Stomach (tissue), 9 donors: ENCODE measurements around the gene MYO5B. TPM values are rescaled to one million over a fixed set of nuclear protein-coding genes. Genes with fewer than 3 reads are reported as not detected.
A peak's percentile ranks its signal among the peaks of the same experiment; 100 is the strongest.

ENCODE experiments used
- DNase-seq, 2 donors: peaks; one replicate each; pipeline versions ENCODE4 v3.0.0 to v3.0.0-alpha.2; 2013 to 2019
- H3K27ac ChIP-seq, 5 donors: fragments of 200-600 bp in 4 of 5; sonication (generic) in 4 of 5; one replicate each; pipeline ENCODE4 v1.5.1; 2013 to 2019; ENCODE audit warnings: mild to moderate bottlenecking in 1 of 5, moderate library complexity in 1 of 5
- H3K27me3 ChIP-seq, 3 donors: fragments of 200-600 bp; sonication (generic); one replicate each; pipeline ENCODE4 v1.5.1; 2017 to 2019; ENCODE audit warnings: mixed run types in 1 of 3
- H3K36me3 ChIP-seq, 4 donors: fragments of 200-600 bp; sonication (generic); 1 replicate in 3 of 4; 2 replicates in 1 of 4; pipeline ENCODE4 v1.5.1; 2016 to 2019
- H3K4me1 ChIP-seq, 4 donors: fragments of 200-600 bp; sonication (generic); one replicate each; pipeline ENCODE4 v1.5.1; 2016 to 2019
- H3K4me3 ChIP-seq, 4 donors: fragments of 200-600 bp; sonication (generic) in 3 of 4; one replicate each; pipeline ENCODE4 v1.5.1; 2016 to 2019; ENCODE audit warnings: mild to moderate bottlenecking in 1 of 4
- H3K9me3 ChIP-seq, 4 donors: fragments of 200-600 bp; sonication (generic); one replicate each; pipeline ENCODE4 v1.5.1; 2016 to 2019
- EP300 ChIP-seq: sonication (generic); formaldehyde crosslinking; IDR thresholded peaks from one replicate; pipeline ENCODE4 v1.6.1; 2017; ENCODE audit warnings: antibody characterized with exemption
- POLR2A ChIP-seq, 4 donors: fragments of 450-650 bp; IDR thresholded peaks; one replicate each; pipeline ENCODE4 v1.6.1; 2016; ENCODE audit warnings: antibody characterized with exemption in 4 of 4, control low read depth in 2 of 4, mild to moderate bottlenecking in 1 of 4, moderate library complexity in 1 of 4
- POLR2AphosphoS5 ChIP-seq, 3 donors: sonication (generic); formaldehyde crosslinking; IDR thresholded peaks; one replicate each; pipeline ENCODE4 v1.6.1; 2016; ENCODE audit warnings: antibody characterized with exemption in 3 of 3
- WGBS, 5 donors: extraction: QIAGEN DNeasy Blood & Tissue Kit in 3 of 5; methylation state at CpG; one replicate each; pipeline versions ENCODE4 v1.1.5 to v1.1.7; 2013 to 2018; 5-methylcytosine and 5-hydroxymethylcytosine counted together
- intact Hi-C: fragments of 100-400 bp; cut with DNase I; formaldehyde crosslinking; loops from one replicate; pipeline ENCODE4 v1.15.1; 2023; ENCODE audit warnings: low total_unique reads
- polyA plus RNA-seq, 3 donors: library from polyadenylated mRNA; stranded (reverse); fragments of 200-250 nt; gene quantifications; one replicate each; pipeline ENCODE4 v1.2.3, GENCODE V29; 2013
- total RNA-seq, 5 donors: library from RNA; depleted of rRNA; stranded (reverse); fragments of >200 nt; gene quantifications; one replicate each; pipeline versions ENCODE4 v1.1.0 to v1.2.3, GENCODE V29; 2014 to 2016
- TF ChIP-seq, protein P1 (sequence below), 7 experiments: fragments of 450-650 bp in 4 of 7; fragments of 200-600 bp in 3 of 7; sonication (generic) in 3 of 7; IDR thresholded peaks; one replicate each; pipeline ENCODE4 v1.5.1; 2016 to 2019; ENCODE audit warnings: antibody characterized with exemption in 7 of 7, control low read depth in 2 of 7, mild to moderate bottlenecking in 1 of 7
- donor health status: healthy with polysubstance abuse.
- donor health status: Bipolar disorder and iron deficiency.
- donor health status: healthy.

Gene MYO5B
- total and polyA plus RNA-seq, 8 donors = 13.6 to 224 (median 33.7) TPM

DNA sequence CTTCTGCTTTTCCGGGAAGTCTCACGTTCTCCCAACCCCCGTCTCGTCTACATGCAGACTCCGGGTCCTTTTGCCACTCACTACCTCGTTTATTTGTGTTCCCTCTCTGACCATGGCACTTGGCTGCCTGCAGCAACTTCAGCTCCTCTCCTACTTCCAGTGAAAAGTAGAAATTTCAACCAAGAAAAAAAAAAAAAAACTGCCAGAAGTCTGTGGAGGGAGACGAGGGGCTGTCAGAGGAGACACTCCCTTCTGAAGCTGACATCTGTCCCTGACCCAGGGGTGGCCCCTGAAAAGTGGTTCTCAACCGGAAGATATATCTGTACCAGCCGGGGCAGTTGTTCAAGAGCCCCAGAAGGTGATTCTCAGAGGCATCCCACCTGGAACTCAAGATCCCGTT is 742 bp upstream of the MYO5B start:
- Histone ChIP-seq H3K36me3 (no peaks in the 10 kb centered on the region), H3K9me3 (peaks cover 0 to under 1% (median 0%) of the 10 kb centered on the region in 4 donors), H3K27ac (no peak overlapping the region), H3K4me1 (peaks cover 13 to 29% (median 26%) of the 10 kb centered on the region in 4 donors), H3K27me3 (peaks cover 0 to 80% (median 20%) of the 10 kb centered on the region in 3 donors), H3K4me3 (peak overlapping the region in 3 of 4 donors; percentile 60 to 63 (median 60))
- DNase-seq = no peak
- TF ChIP-seq, protein P1, sequence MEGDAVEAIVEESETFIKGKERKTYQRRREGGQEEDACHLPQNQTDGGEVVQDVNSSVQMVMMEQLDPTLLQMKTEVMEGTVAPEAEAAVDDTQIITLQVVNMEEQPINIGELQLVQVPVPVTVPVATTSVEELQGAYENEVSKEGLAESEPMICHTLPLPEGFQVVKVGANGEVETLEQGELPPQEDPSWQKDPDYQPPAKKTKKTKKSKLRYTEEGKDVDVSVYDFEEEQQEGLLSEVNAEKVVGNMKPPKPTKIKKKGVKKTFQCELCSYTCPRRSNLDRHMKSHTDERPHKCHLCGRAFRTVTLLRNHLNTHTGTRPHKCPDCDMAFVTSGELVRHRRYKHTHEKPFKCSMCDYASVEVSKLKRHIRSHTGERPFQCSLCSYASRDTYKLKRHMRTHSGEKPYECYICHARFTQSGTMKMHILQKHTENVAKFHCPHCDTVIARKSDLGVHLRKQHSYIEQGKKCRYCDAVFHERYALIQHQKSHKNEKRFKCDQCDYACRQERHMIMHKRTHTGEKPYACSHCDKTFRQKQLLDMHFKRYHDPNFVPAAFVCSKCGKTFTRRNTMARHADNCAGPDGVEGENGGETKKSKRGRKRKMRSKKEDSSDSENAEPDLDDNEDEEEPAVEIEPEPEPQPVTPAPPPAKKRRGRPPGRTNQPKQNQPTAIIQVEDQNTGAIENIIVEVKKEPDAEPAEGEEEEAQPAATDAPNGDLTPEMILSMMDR (IDR thresholded peaks at IDR 0.05) = no peak
- no peak for TF ChIP-seq POLR2A (IDR thresholded peaks at IDR 0.05)
- TF ChIP-seq POLR2AphosphoS5 (IDR thresholded peaks at IDR 0.05) = no peak
- no peak for TF ChIP-seq EP300
- WGBS, 5 donors = 34 to 42% (median 36%) methylated on average over 10 of the region's 10 CpGs
- intact Hi-C loops = loop anchor here (10.0 kb wide), 1 partner anchor 681 kb away; no protein-coding TSS in a partner anchor

DNA sequence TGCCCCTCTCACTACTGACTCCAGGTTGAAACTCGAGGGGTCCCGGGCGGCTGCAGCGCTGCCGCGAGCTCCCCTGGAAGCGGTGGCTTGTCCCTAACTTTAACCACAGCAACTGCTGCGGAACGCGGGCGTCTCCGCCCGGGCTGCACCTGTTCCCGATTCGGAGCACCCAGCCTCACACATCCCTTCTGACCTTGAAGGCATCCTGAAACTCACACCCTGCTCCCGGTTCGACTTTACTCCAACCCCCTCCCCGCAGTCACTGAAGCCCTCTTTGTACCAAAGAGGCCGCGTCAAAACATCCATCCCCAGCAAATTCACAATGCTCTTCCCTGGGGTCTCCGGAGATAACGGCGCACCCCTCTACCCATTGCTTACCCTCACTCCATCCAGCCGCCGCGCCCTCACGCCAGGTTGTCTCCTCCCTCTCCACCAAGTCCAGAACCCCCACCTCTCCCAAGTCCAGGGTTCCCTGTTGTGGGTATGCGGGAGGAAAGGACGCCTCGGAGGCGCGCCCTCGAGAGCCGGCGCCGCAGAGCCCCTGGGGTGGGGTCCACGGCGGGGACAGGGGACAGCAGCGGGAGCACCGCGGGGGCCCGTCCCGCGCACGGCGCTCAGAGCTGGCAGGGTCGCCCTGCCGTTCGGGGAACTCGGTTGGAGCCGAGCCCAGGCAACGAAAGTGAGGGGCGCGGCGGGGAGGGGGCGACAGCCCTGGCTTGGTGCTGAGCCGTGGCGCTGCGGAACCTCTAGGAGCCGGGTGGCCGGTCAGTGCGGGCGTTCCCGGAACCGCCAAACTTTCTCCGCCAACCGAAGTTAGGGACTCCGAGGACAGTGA is 934 bp downstream of the MYO5B start:
- H3K9me3 ChIP-seq = no peaks in the 10 kb centered on the region
- peak overlapping the region; percentile 60 to 69 (median 62) for H3K4me3 ChIP-seq
- WGBS, 5 donors = 1 to 2% (median 1%) methylated on average over 32 to 68 of the region's 68 CpGs
- H3K27me3 ChIP-seq = peaks cover 0 to 78% (median 20%) of the 10 kb centered on the region in 3 donors
- peak; percentile 36 to 52 for DNase-seq
- H3K27ac ChIP-seq = peak overlapping the region; percentile 78 to 89 (median 81)
- H3K4me1 ChIP-seq = peaks cover 13 to 29% (median 26%) of the 10 kb centered on the region in 4 donors
- TF ChIP-seq EP300 (no peak), POLR2AphosphoS5 (IDR thresholded peaks at IDR 0.05) (no peak), POLR2A (IDR thresholded peaks at IDR 0.05) (no peak)
- TF ChIP-seq, protein P1 (IDR thresholded peaks at IDR 0.05) = no peak
- H3K36me3 ChIP-seq = no peaks in the 10 kb centered on the region
- intact Hi-C loops = loop anchor here (10.0 kb wide), 1 partner anchor 679 kb away; no protein-coding TSS in a partner anchor

DNA sequence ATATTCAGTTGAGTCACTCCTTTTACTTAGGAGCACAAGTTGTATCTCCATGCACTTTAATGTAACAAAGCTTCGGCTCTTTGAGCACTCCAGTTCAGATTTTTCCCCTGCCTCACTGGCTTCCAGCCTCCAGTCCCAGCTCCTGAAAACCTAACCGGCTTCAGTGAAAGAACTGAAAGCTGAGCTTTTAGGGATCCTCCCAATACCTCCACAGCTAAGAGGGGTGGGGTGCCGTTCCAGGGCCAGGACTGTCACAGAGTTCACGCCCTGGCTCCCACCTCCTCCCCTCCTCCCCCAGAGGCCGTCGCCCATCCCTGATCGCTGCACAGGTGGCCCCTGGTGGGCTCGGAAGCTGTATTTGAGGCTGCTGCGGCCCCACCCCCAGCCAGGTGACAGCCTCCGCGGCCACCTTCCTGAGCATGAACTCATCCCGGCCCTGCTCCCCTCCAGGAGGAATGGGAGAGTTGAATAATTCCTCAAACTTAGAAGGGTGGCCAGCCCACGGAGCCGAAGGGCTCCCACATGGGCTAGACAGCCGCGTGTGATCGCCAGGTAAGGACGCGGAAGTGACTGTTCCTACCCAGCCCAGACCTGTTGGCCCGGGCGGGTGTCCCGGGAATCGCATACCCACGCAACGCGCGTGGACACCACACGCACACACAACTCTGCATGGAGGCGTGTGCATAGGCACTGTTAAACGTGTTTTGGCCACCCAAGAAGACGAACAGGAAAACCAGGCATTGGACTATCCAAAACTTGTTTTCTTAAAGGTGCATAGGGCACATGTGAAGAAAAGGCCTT is 1.8 kb downstream of the MYO5B start:
- H3K9me3 ChIP-seq = no peaks in the 10 kb centered on the region
- peak overlapping the region; percentile 60 to 69 (median 62) for H3K4me3 ChIP-seq
- H3K27ac ChIP-seq = peak overlapping the region; percentile 32 to 89 (median 79)
- peak; percentile 35 to 58 for DNase-seq
- peaks cover 13 to 29% (median 26%) of the 10 kb centered on the region in 4 donors for H3K4me1 ChIP-seq
- 4 to 23% (median 6%) methylated on average over 15 to 31 of the region's 31 CpGs for WGBS, 5 donors
- TF ChIP-seq, protein P1 (IDR thresholded peaks at IDR 0.05) = no peak
- TF ChIP-seq EP300 = no peak
- no peak for TF ChIP-seq POLR2A (IDR thresholded peaks at IDR 0.05)
- no peak for TF ChIP-seq POLR2AphosphoS5 (IDR thresholded peaks at IDR 0.05)
- intact Hi-C loops = loop anchor here (10.0 kb wide), 1 partner anchor 678 kb away; no protein-coding TSS in a partner anchor
- H3K36me3 ChIP-seq = no peaks in the 10 kb centered on the region
- peaks cover 0 to 73% (median 20%) of the 10 kb centered on the region in 3 donors for H3K27me3 ChIP-seq

DNA sequence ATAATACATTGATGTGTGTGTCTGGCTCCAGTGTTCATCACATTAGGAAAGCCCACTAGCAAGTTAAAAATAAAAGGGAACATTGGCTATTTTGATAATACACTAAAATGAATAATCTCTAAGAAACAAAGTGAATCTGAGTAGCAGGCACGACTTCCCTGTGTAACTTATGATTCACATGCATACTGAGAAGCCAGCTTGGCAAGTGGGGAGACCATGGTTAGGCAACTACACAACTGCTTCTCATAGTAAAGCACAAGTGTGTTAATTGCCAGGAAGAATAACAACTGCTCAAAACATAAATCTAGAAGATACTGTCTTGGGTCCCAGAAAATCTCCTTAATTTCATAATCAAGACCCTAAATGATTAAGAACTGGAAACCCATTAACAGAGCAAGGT is 4.0 kb downstream of the MYO5B start:
- H3K27ac ChIP-seq = no peak overlapping the region
- H3K4me1 ChIP-seq = peaks cover 13 to 29% (median 26%) of the 10 kb centered on the region in 4 donors
- no peak overlapping the region for H3K4me3 ChIP-seq
- 46 to 57% (median 50%) methylated on average over 1 of the region's 1 CpG for WGBS, 5 donors
- H3K9me3 ChIP-seq = no peaks in the 10 kb centered on the region
- DNase-seq = no peak
- intact Hi-C loops = loop anchor here (10.0 kb wide), 1 partner anchor 676 kb away; no protein-coding TSS in a partner anchor
- no peaks in the 10 kb centered on the region for H3K36me3 ChIP-seq
- peaks cover 0 to 52% (median 20%) of the 10 kb centered on the region in 3 donors for H3K27me3 ChIP-seq
- no peak for TF ChIP-seq POLR2A (IDR thresholded peaks at IDR 0.05)
- TF ChIP-seq, protein P1 (IDR thresholded peaks at IDR 0.05) = no peak
- no peak for TF ChIP-seq POLR2AphosphoS5 (IDR thresholded peaks at IDR 0.05)
- no peak for TF ChIP-seq EP300
